Tibial artery (tissue), 4 donors: Measurements from ENCODE around the gene TFEB.

Source experiments
- DNase-seq, 2 donors: peaks; one replicate each; pipeline ENCODE4 v3.0.0-alpha.2; 2019
- H3K27ac ChIP-seq, 2 donors: fragments of 200-600 bp; sonication (generic) in 1 of 2; 1 replicate in 1 of 2; 2 replicates in 1 of 2; pipeline ENCODE4 v1.5.1; 2018 to 2019; ENCODE audit warnings: mild to moderate bottlenecking in 1 of 2
- H3K27me3 ChIP-seq, 2 donors: fragments of 200-600 bp; sonication (generic) in 1 of 2; one replicate each; pipeline versions ENCODE4 v1.5.1 to v1.6.0; 2016 to 2019
- H3K36me3 ChIP-seq, 3 donors: fragments of 200-600 bp; sonication (generic) in 2 of 3; one replicate each; pipeline ENCODE4 v1.5.1; 2016 to 2019; ENCODE audit warnings: mild to moderate bottlenecking in 2 of 3
- H3K4me1 ChIP-seq, 4 donors: fragments of 200-600 bp; sonication (generic) in 2 of 4; 1 replicate in 3 of 4; 2 replicates in 1 of 4; pipeline ENCODE4 v1.5.1; 2016 to 2019
- H3K4me3 ChIP-seq, 2 donors: fragments of 200-600 bp; sonication (generic) in 1 of 2; 1 replicate in 1 of 2; 2 replicates in 1 of 2; pipeline ENCODE4 v1.5.1; 2018 to 2019; ENCODE audit warnings: mild to moderate bottlenecking in 2 of 2
- H3K9me3 ChIP-seq, 3 donors: fragments of 200-600 bp; sonication (generic) in 1 of 3; one replicate each; pipeline ENCODE4 v1.5.1; 2016 to 2019
- intact Hi-C: fragments of 100-400 bp; cut with DNase I; formaldehyde crosslinking; loops from one replicate; pipeline ENCODE4 v1.15.0; 2023; ENCODE audit warnings: low total_unique reads
- TF ChIP-seq, protein P1 (sequence below), 2 experiments: fragments of 200-600 bp in 1 of 2; fragments of 450-650 bp in 1 of 2; IDR thresholded peaks; one replicate each; pipeline ENCODE4 v1.5.1; 2017 to 2019; ENCODE audit warnings: antibody characterized with exemption in 2 of 2, mild to moderate bottlenecking in 1 of 2, moderate library complexity in 1 of 2

Gene TFEB

GRCh38 chr6:41743406-41744235 lies 8.2 kb upstream of the TFEB start:
- TF ChIP-seq, protein P1, sequence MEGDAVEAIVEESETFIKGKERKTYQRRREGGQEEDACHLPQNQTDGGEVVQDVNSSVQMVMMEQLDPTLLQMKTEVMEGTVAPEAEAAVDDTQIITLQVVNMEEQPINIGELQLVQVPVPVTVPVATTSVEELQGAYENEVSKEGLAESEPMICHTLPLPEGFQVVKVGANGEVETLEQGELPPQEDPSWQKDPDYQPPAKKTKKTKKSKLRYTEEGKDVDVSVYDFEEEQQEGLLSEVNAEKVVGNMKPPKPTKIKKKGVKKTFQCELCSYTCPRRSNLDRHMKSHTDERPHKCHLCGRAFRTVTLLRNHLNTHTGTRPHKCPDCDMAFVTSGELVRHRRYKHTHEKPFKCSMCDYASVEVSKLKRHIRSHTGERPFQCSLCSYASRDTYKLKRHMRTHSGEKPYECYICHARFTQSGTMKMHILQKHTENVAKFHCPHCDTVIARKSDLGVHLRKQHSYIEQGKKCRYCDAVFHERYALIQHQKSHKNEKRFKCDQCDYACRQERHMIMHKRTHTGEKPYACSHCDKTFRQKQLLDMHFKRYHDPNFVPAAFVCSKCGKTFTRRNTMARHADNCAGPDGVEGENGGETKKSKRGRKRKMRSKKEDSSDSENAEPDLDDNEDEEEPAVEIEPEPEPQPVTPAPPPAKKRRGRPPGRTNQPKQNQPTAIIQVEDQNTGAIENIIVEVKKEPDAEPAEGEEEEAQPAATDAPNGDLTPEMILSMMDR (IDR thresholded peaks at IDR 0.05): no peak
- Histone ChIP-seq H3K27me3 (peaks cover 0 to 3% of the 10 kb centered on the region in 2 donors), H3K9me3 (no peaks in the 10 kb centered on the region), H3K4me3 (no peak overlapping the region), H3K27ac (no peak overlapping the region), H3K36me3 (no peaks in the 10 kb centered on the region), H3K4me1 (no peaks in the 10 kb centered on the region)
- no peak for DNase-seq
- intact Hi-C loops: no loop called here

GRCh38 chr6:41741625-41742490 lies 6.5 kb upstream of the TFEB start:
- Histone ChIP-seq H3K27ac (no peak overlapping the region), H3K4me3 (no peak overlapping the region), H3K27me3 (peaks cover 0 to 3% of the 10 kb centered on the region in 2 donors), H3K4me1 (no peaks in the 10 kb centered on the region), H3K36me3 (no peaks in the 10 kb centered on the region), H3K9me3 (no peaks in the 10 kb centered on the region)
- intact Hi-C loops: no loop called here
- TF ChIP-seq, protein P1 (IDR thresholded peaks at IDR 0.05): no peak
- no peak for DNase-seq

GRCh38 chr6:41740366-41741162 lies 5.2 kb upstream of the TFEB start:
- TF ChIP-seq, protein P1 (IDR thresholded peaks at IDR 0.05): no peak

GRCh38 chr6:41739041-41739440 lies 3.6 kb upstream of the TFEB start:
- no peaks in the 10 kb centered on the region for H3K36me3 ChIP-seq
- no peak for DNase-seq
- peaks cover 0 to 3% of the 10 kb centered on the region in 2 donors for H3K27me3 ChIP-seq
- TF ChIP-seq, protein P1 (IDR thresholded peaks at IDR 0.05): no peak
- no peaks in the 10 kb centered on the region for H3K9me3 ChIP-seq
- H3K27ac ChIP-seq: no peak overlapping the region
- H3K4me1 ChIP-seq: peaks cover 0 to 6% (median 2%) of the 10 kb centered on the region in 4 donors
- intact Hi-C loops: no loop called here
- H3K4me3 ChIP-seq: no peak overlapping the region

More at GRCh38 chr6:41740366-41741162, 5.2 kb upstream of the TFEB start:
- Histone ChIP-seq H3K27ac (no peak overlapping the region), H3K36me3 (no peaks in the 10 kb centered on the region), H3K9me3 (no peaks in the 10 kb centered on the region), H3K4me3 (no peak overlapping the region), H3K4me1 (peaks cover 0 to 5% (median 2%) of the 10 kb centered on the region in 4 donors), H3K27me3 (peaks cover 0 to 3% of the 10 kb centered on the region in 2 donors)
- no peak for DNase-seq
- intact Hi-C loops: no loop called here

GRCh38 chr6:41737591-41738130 lies 2.3 kb upstream of the TFEB start:
- H3K4me3 ChIP-seq: no peak overlapping the region
- H3K9me3 ChIP-seq: no peaks in the 10 kb centered on the region
- no peak for DNase-seq
- intact Hi-C loops: no loop called here
- H3K36me3 ChIP-seq: no peaks in the 10 kb centered on the region
- peaks cover 6 to 20% (median 12%) of the 10 kb centered on the region in 4 donors for H3K4me1 ChIP-seq
- no peak overlapping the region for H3K27ac ChIP-seq
- TF ChIP-seq, protein P1 (IDR thresholded peaks at IDR 0.05): no peak
- H3K27me3 ChIP-seq: peaks cover 0 to 3% of the 10 kb centered on the region in 2 donors
